ENCODE results near the gene KCNQ1. TPM values are rescaled to one million over a fixed set of nuclear protein-coding genes. Genes with fewer than 3 reads are reported as not detected.

The KCNQ1 gene
- total and polyA plus RNA-seq, 2 donors (not counting 1 experiment from before 2014, with no cell fraction given) = 21.5 to 28.8 TPM

GRCh38 chr11:2554338-2555207 lies 109.8 kb downstream of the KCNQ1 start:
- ATAC-seq (ENCODE audit: low read depth) (no peak), DNase-seq (no peak)
- WGBS (ENCODE audit: insufficient coverage) = 73% methylated on average over 16 of the region's 16 CpGs
- TF ChIP-seq CTCF (IDR thresholded peaks at IDR 0.05) (no peak), EZH2 (IDR thresholded peaks at IDR 0.05; ENCODE audit: borderline replicate concordance, insufficient read depth, low read depth, low read length, poor library complexity, severe bottlenecking) (no peak)
- H3K9ac ChIP-seq (ENCODE audit: low read length) = no peak overlapping the region
- H3K36me3 ChIP-seq (replicated peaks in 1 of 2; ENCODE audit: control extremely low read depth in 1 of 2, control insufficient read depth in 1 of 2, extremely low read depth in 1 of 2, insufficient read depth in 2 of 2, low read length in 1 of 2) = peaks cover 0 to 3% of the 10 kb centered on the region in 2 experiments
- peaks cover 32% of the 10 kb centered on the region for H3K79me2 ChIP-seq (ENCODE audit: control insufficient read depth, insufficient read depth, low read length)
- no peaks in the 10 kb centered on the region for H3K9me3 Mint-ChIP-seq (ENCODE audit: insufficient read depth)
- CTCF ChIA-PET = interaction anchor here (1.0 to 1.5 kb wide), 2 partner anchors 22 to 334 kb away, joined by 4 to 5 read pairs; no protein-coding TSS in a partner anchor
- H3K4me1 ChIP-seq (ENCODE audit: control insufficient read depth in 2 of 2, insufficient read depth in 2 of 2, low read length in 2 of 2) = peaks cover 14 to 16% of the 10 kb centered on the region in 2 donors
- H4K20me1 ChIP-seq (ENCODE audit: control insufficient read depth, insufficient read depth, low read length, poor library complexity, severe bottlenecking) = peaks cover 77% of the 10 kb centered on the region
- no peak overlapping the region for H3K27ac ChIP-seq (ENCODE audit: low read length in 2 of 2)
- no peaks in the 10 kb centered on the region for H3K27me3 ChIP-seq (replicated peaks in 1 of 4; ENCODE audit: control extremely low read depth in 1 of 4, control insufficient read depth in 3 of 4, insufficient read depth in 4 of 4, low read length in 3 of 4)
- H2AFZ ChIP-seq (ENCODE audit: insufficient read depth, low read depth, low read length, poor library complexity, severe bottlenecking) = no peak overlapping the region
- POLR2A ChIA-PET = no interaction called here
- no peak overlapping the region for H3K27ac Mint-ChIP-seq
- intact Hi-C loops (cut with micrococcal nuclease) = no loop called here
- no peaks in the 10 kb centered on the region for H3K27me3 Mint-ChIP-seq
- H3K4me3 ChIP-seq (ENCODE audit: control extremely low read depth in 1 of 5, extremely low read depth in 1 of 5, insufficient read depth in 1 of 5, low read depth in 2 of 5, low read length in 4 of 5) = no peak overlapping the region
- no peak overlapping the region for H3K4me3 Mint-ChIP-seq
- H3K4me2 ChIP-seq (replicated peaks; ENCODE audit: low read depth, low read length, poor library complexity, severe bottlenecking) = no peak overlapping the region
- peaks cover 32% of the 10 kb centered on the region for H3K4me1 Mint-ChIP-seq
- no peaks in the 10 kb centered on the region for H3K9me3 ChIP-seq (ENCODE audit: control extremely low read depth in 1 of 3, control insufficient read depth in 2 of 3, insufficient read depth in 1 of 3, low read length in 2 of 3)

DNA sequence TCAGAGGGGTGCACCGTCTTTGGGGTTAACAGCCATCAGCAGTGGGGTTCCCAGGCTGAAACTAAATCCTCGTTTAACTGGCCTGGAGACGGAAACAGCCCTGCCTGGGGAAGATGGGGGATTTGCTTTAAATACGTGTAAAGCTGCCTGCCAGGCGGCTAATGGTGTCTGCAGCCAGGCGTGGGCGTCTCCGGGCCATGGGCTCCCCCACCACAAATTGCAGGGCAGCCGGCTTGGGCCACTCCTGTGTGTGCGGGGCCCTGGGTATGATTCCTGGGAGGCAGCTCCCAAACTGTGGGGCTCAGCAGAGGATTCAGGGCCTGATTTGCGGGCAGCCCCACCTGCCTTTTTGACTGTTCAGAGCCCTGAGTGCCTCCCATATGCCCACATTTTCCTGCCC lies 110.5 kb downstream of the KCNQ1 start:
- ATAC-seq (ENCODE audit: low read depth) = no peak
- Mint-ChIP-seq H3K4me1 (peaks cover 34% of the 10 kb centered on the region), H3K27ac (no peak overlapping the region), H3K27me3 (no peaks in the 10 kb centered on the region), H3K9me3 (ENCODE audit: insufficient read depth) (no peaks in the 10 kb centered on the region), H3K4me3 (no peak overlapping the region)
- Histone ChIP-seq H4K20me1 (ENCODE audit: control insufficient read depth, insufficient read depth, low read length, poor library complexity, severe bottlenecking) (peaks cover 73% of the 10 kb centered on the region), H2AFZ (ENCODE audit: insufficient read depth, low read depth, low read length, poor library complexity, severe bottlenecking) (no peak overlapping the region), H3K27me3 (replicated peaks in 1 of 4; ENCODE audit: control extremely low read depth in 1 of 4, control insufficient read depth in 3 of 4, insufficient read depth in 4 of 4, low read length in 3 of 4) (no peaks in the 10 kb centered on the region), H3K79me2 (ENCODE audit: control insufficient read depth, insufficient read depth, low read length) (peaks cover 24% of the 10 kb centered on the region), H3K4me3 (ENCODE audit: control extremely low read depth in 1 of 5, extremely low read depth in 1 of 5, insufficient read depth in 1 of 5, low read depth in 2 of 5, low read length in 4 of 5) (no peak overlapping the region), H3K4me2 (replicated peaks; ENCODE audit: low read depth, low read length, poor library complexity, severe bottlenecking) (no peak overlapping the region), H3K9ac (ENCODE audit: low read length) (no peak overlapping the region), H3K9me3 (ENCODE audit: control extremely low read depth in 1 of 3, control insufficient read depth in 2 of 3, insufficient read depth in 1 of 3, low read length in 2 of 3) (no peaks in the 10 kb centered on the region), H3K4me1 (ENCODE audit: control insufficient read depth in 2 of 2, insufficient read depth in 2 of 2, low read length in 2 of 2) (peaks cover 17 to 20% of the 10 kb centered on the region in 2 donors), H3K27ac (ENCODE audit: low read length in 2 of 2) (no peak overlapping the region), H3K36me3 (replicated peaks in 1 of 2; ENCODE audit: control extremely low read depth in 1 of 2, control insufficient read depth in 1 of 2, extremely low read depth in 1 of 2, insufficient read depth in 2 of 2, low read length in 1 of 2) (no peaks in the 10 kb centered on the region)
- TF ChIP-seq CTCF (IDR thresholded peaks at IDR 0.05) = no peak
- no peak for TF ChIP-seq EZH2 (IDR thresholded peaks at IDR 0.05; ENCODE audit: borderline replicate concordance, insufficient read depth, low read depth, low read length, poor library complexity, severe bottlenecking)
- 91% methylated on average over 8 of the region's 11 CpGs for WGBS (ENCODE audit: insufficient coverage)
- ChIA-PET CTCF (interaction anchor here (1.0 to 1.5 kb wide), 2 partner anchors 23 to 333 kb away, joined by 4 to 5 read pairs; no protein-coding TSS in a partner anchor), POLR2A (no interaction called here)
- intact Hi-C loops (cut with micrococcal nuclease) = no loop called here
- DNase-seq = no peak

Measured in B cell (primary cell).